GM12878 (cell line): ENCODE measurements around the gene PPIP5K2. TPM values are rescaled to one million over a fixed set of nuclear protein-coding genes. Genes with fewer than 3 reads are reported as not detected.

ENCODE experiments used
- ATAC-seq: fragments of 200-7000 bp; cut with Tn5 transposase; 3 replicates; pipeline ENCODE4 v1.9.1; 2020; ENCODE audit warnings: mild to moderate bottlenecking, moderate library complexity
- BruUV-seq: library from RNA; stranded (reverse); fragments of 400-500 nt; replicated peaks from 2 replicates; lab custom pipeline; 2021; lab: Mats Ljungman, UMichigan
- CTCF ChIA-PET: fragments of 300-600 bp; sonication (Branson Sonifier 250); formaldehyde crosslinking; extraction: SDS; loops from one replicate; lab custom pipeline; 2021; ENCODE audit warnings: inconsistent platforms; lab: Yijun Ruan, JAX
- POLR2A ChIA-PET: fragments of 350-600 bp; formaldehyde crosslinking; extraction: SDS; loops from one replicate; lab custom pipeline; 2021; ENCODE audit warnings: inconsistent platforms; lab: Charles Lee
- RAD21 ChIA-PET: fragments of 300-600 bp; sonication (Branson Sonifier 250); formaldehyde crosslinking; loops from one replicate; lab custom pipeline; 2023; ENCODE audit warnings: antibody characterized with exemption; ENCODE audit not compliant: unreplicated experiment; lab: Charles Lee
- SMC1A ChIA-PET: fragments of 300-600 bp; sonication (Branson Sonifier 250); formaldehyde crosslinking; loops from one replicate; lab custom pipeline; 2023; ENCODE audit not compliant: unreplicated experiment, uncharacterized antibody; lab: Charles Lee
- DNase-seq: peaks from one replicate; pipeline ENCODE4 v3.0.0-alpha.2; 2011; ENCODE audit warnings: low read depth, low spot score
- FAIRE-seq: peaks from 3 replicates; lab custom pipeline; 2011; peaks lifted over from hg19 to GRCh38; lab: Jason Lieb, UNC
- H2AFZ ChIP-seq: 2 replicates; pipeline ENCODE4 v1.6.0; 2011; ENCODE audit warnings: low read depth, low read length, control low read depth; ENCODE audit not compliant: control insufficient read depth
- H3K27ac ChIP-seq: 2 replicates; pipeline ENCODE4 v1.5.1; 2011; ENCODE audit warnings: control low read depth; ENCODE audit not compliant: control insufficient read depth, insufficient read depth
- H3K27me3 ChIP-seq, 2 experiments: replicated peaks in 1 of 2; 2 replicates each; pipeline versions ENCODE4 v1.6.0 to v1.6.1; 2011; ENCODE audit warnings: low read length in 1 of 2; ENCODE audit not compliant: control insufficient read depth in 2 of 2, insufficient read depth in 2 of 2
- H3K36me3 ChIP-seq, 2 experiments: 2 replicates each; pipeline ENCODE4 v1.5.1; 2011; ENCODE audit warnings: low read length in 1 of 2; ENCODE audit not compliant: control insufficient read depth in 2 of 2, insufficient read depth in 2 of 2
- H3K4me1 ChIP-seq: 2 replicates; pipeline ENCODE4 v1.6.1; 2011; ENCODE audit warnings: mild to moderate bottlenecking, low read length, moderate library complexity, mixed read lengths; ENCODE audit not compliant: control insufficient read depth, insufficient read depth
- H3K4me2 ChIP-seq: 2 replicates; pipeline ENCODE4 v1.6.0; 2011; ENCODE audit warnings: control low read depth; ENCODE audit not compliant: control insufficient read depth, insufficient read depth
- H3K4me3 ChIP-seq: fragments of 200-600 bp; sonication (generic); 2 replicates; pipeline ENCODE4 v1.5.1; 2016
- H3K79me2 ChIP-seq: 2 replicates; pipeline ENCODE4 v1.6.0; 2011; ENCODE audit warnings: low read length; ENCODE audit not compliant: control insufficient read depth, insufficient read depth
- H3K9ac ChIP-seq: 2 replicates; pipeline ENCODE4 v1.8.0; 2011; ENCODE audit warnings: low read length, control low read depth, mixed read lengths; ENCODE audit not compliant: control insufficient read depth, insufficient read depth
- H3K9me3 ChIP-seq: replicated peaks from 3 replicates; pipeline ENCODE4 v1.5.1; 2011; ENCODE audit warnings: mild to moderate bottlenecking, low read length; ENCODE audit not compliant: control insufficient read depth, insufficient read depth
- H4K20me1 ChIP-seq: 2 replicates; pipeline ENCODE4 v1.6.0; 2011; ENCODE audit not compliant: control insufficient read depth, insufficient read depth
- IKZF1 ChIP-seq: fragments of 450-650 bp; conservative IDR thresholded peaks from 2 replicates; pipeline ENCODE4 v1.6.1; 2017; ENCODE audit warnings: antibody characterized with exemption, mild to moderate bottlenecking
- KLF5 ChIP-seq: fragments of 450-650 bp; IDR thresholded peaks from 2 replicates; pipeline ENCODE4 v1.6.1; 2014; ENCODE audit warnings: mild to moderate bottlenecking; ENCODE audit not compliant: partially characterized antibody
- SMC3 ChIP-seq: IDR thresholded peaks from 2 replicates; pipeline ENCODE4 v1.6.1; 2011; ENCODE audit warnings: low read length, improper control_type of control experiment, borderline replicate concordance
- TAF1 ChIP-seq: IDR thresholded peaks from 2 replicates; pipeline ENCODE4 v1.6.1; 2011; ENCODE audit warnings: mild to moderate bottlenecking, low read depth, low read length, borderline replicate concordance
- WGBS: methylation state at CpG from one replicate; pipeline ENCODE4 v1.1.6; 2016; ENCODE audit warnings: low lambda C conversion rate; ENCODE audit not compliant: insufficient replicate concordance, insufficient coverage; ENCODE audit errors: missing lambda C conversion rate; 5-methylcytosine and 5-hydroxymethylcytosine counted together
- in situ Hi-C: fragments of 300-500 bp; cut with MboI; formaldehyde crosslinking; loops from 9 replicates; pipeline ENCODE4 v1.14.3; 2018; ENCODE audit warnings: mixed read lengths
- intact Hi-C: fragments of 100-400 bp; cut with micrococcal nuclease; formaldehyde crosslinking; loops from one replicate; pipeline ENCODE4 v1.14.2; 2022; ENCODE audit not compliant: unreplicated experiment
- polyA plus RNA-seq, 11 experiments: library from polyadenylated mRNA; depleted of rRNA in 4 of 11; unstranded in 6 of 11; stranded (reverse) in 5 of 11; fragments of >200 nt; fragmentation: Nextera tagmentation in 4 of 11; fragmentation: Illumina TruSeq in 1 of 11; extraction: Ambion mirVana in 4 of 11; extraction: Trizol in 1 of 11; gene quantifications; 1 replicate in 1 of 11; 2 replicates in 10 of 11; pipeline versions ENCODE4 v1.2.1 to v1.2.3, GENCODE V29; 2011 to 2016; ENCODE audit warnings: inconsistent platforms in 2 of 11, missing spikeins in 2 of 11, low read depth in 1 of 11
- total RNA-seq, 4 experiments: library from RNA; depleted of rRNA in 3 of 4; stranded (reverse); fragments of >200 nt in 3 of 4; fragmentation: Illumina TruSeq in 1 of 4; extraction: Trizol in 1 of 4; gene quantifications; 2 replicates each; pipeline versions ENCODE4 v1.2.1 to v1.2.3, GENCODE V29; 2013 to 2021
- TF ChIP-seq, protein P1 (sequence below): IDR thresholded peaks from 2 replicates; pipeline ENCODE4 v1.6.1; 2012; ENCODE audit warnings: low read depth, low read length, improper control_type of control experiment
- TF ChIP-seq, protein P2 (sequence below): fragments of 450-650 bp; IDR thresholded peaks from 2 replicates; pipeline ENCODE4 v1.6.1; 2016; ENCODE audit warnings: mild to moderate bottlenecking, moderate library complexity, borderline replicate concordance

Gene PPIP5K2
- total and polyA plus RNA-seq, 10 of the 15 experiments (the other 5 are each of a cell fraction or from before 2014, with no cell fraction given) = 27.7 to 87.3 (median 58.6) TPM

DNA sequence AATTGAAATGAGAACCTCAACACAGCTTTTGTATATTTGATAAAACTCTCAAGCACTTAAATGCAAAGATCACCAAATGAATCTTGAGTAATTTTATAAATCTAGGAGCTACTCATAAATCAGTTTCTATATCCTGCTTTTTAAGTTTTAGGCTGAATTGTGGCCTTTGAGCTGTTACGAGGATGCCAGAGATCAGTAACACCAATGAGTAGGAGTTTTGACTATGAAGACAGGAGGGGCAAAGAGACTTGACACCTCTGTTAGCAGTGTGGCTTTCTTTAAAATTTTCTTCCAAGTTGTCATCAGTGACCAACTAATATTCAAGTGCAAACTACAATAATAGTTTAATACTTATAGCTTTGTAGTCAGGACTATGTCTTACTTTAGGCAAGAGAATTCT is 12.6 kb downstream of the PPIP5K2 start:
- intact Hi-C loops (loop anchor here (10.0 kb wide), 2 partner anchors 198 to 342 kb away; no protein-coding TSS in a partner anchor), in situ Hi-C loops (loop anchor here (5.0 to 10.0 kb wide), 3 partner anchors 348 to 548 kb away; no protein-coding TSS in a partner anchor)
- Histone ChIP-seq H3K27me3 (no peaks in the 10 kb centered on the region), H3K4me1 (no peaks in the 10 kb centered on the region), H3K4me2 (no peak overlapping the region), H3K4me3 (no peak overlapping the region), H3K9me3 (no peaks in the 10 kb centered on the region), H2AFZ (no peak overlapping the region), H3K79me2 (no peaks in the 10 kb centered on the region; the same call in 1 of the 2 replicates), H3K27ac (no peak overlapping the region), H4K20me1 (no peaks in the 10 kb centered on the region), H3K36me3 (peaks cover 0 to 4% of the 10 kb centered on the region in 2 experiments; a peak in 1 of 4 replicates), H3K9ac (no peak overlapping the region)
- peak; percentile 42; the same call in 2 of the 3 replicates for ATAC-seq
- ChIA-PET CTCF (interaction anchor here (1.1 to 3.1 kb wide), 2 partner anchors 13 to 451 kb away, joined by 4 to 9 read pairs; partner anchors contain the start of genes GIN1 and PPIP5K2), POLR2A (no interaction called here), RAD21 (interaction anchor here (0.7 kb wide), 1 partner anchor 385 kb away, joined by 3 read pairs; no protein-coding TSS in a partner anchor), SMC1A (interaction anchor here (1.1 to 2.4 kb wide), 5 partner anchors 13 to 452 kb away, joined by 3 to 12 read pairs (median 4); partner anchors contain the start of genes GIN1 and PPIP5K2)
- DNase-seq = no peak
- no TSS peak for BruUV-seq
- FAIRE-seq = no peak
- TF ChIP-seq TAF1 = no peak
- no peak for TF ChIP-seq IKZF1
- no peak for TF ChIP-seq SMC3
- TF ChIP-seq, protein P1, sequence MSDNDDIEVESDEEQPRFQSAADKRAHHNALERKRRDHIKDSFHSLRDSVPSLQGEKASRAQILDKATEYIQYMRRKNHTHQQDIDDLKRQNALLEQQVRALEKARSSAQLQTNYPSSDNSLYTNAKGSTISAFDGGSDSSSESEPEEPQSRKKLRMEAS = no peak
- TF ChIP-seq KLF5 = no peak
- TF ChIP-seq, protein P2, sequence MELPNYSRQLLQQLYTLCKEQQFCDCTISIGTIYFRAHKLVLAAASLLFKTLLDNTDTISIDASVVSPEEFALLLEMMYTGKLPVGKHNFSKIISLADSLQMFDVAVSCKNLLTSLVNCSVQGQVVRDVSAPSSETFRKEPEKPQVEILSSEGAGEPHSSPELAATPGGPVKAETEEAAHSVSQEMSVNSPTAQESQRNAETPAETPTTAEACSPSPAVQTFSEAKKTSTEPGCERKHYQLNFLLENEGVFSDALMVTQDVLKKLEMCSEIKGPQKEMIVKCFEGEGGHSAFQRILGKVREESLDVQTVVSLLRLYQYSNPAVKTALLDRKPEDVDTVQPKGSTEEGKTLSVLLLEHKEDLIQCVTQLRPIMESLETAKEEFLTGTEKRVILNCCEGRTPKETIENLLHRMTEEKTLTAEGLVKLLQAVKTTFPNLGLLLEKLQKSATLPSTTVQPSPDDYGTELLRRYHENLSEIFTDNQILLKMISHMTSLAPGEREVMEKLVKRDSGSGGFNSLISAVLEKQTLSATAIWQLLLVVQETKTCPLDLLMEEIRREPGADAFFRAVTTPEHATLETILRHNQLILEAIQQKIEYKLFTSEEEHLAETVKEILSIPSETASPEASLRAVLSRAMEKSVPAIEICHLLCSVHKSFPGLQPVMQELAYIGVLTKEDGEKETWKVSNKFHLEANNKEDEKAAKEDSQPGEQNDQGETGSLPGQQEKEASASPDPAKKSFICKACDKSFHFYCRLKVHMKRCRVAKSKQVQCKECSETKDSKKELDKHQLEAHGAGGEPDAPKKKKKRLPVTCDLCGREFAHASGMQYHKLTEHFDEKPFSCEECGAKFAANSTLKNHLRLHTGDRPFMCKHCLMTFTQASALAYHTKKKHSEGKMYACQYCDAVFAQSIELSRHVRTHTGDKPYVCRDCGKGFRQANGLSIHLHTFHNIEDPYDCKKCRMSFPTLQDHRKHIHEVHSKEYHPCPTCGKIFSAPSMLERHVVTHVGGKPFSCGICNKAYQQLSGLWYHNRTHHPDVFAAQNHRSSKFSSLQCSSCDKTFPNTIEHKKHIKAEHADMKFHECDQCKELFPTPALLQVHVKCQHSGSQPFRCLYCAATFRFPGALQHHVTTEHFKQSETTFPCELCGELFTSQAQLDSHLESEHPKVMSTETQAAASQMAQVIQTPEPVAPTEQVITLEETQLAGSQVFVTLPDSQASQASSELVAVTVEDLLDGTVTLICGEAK = no peak
- WGBS = 100% methylated on average over 1 of the region's 1 CpG
